Ectodermal cell (in vitro differentiated cells): ENCODE data around the gene C6orf163.

Experiments
- H3K27ac ChIP-seq: 2 replicates; pipeline ENCODE4 v1.7.0; 2013; ENCODE audit warnings: mild to moderate bottlenecking, low read depth, low read length; ENCODE audit not compliant: insufficient read depth, poor library complexity, severe bottlenecking
- H3K27me3 ChIP-seq: 2 replicates; pipeline ENCODE4 v1.7.0; 2013; ENCODE audit warnings: mild to moderate bottlenecking, low read length; ENCODE audit not compliant: insufficient read depth, control insufficient read depth, poor library complexity, severe bottlenecking
- H3K36me3 ChIP-seq: one replicate; pipeline ENCODE4 v1.7.0; 2013; ENCODE audit warnings: low read length; ENCODE audit not compliant: control insufficient read depth, insufficient read depth
- H3K4me1 ChIP-seq: one replicate; pipeline ENCODE4 v1.7.0; 2013; ENCODE audit warnings: low read length; ENCODE audit not compliant: control insufficient read depth, insufficient read depth
- H3K4me3 ChIP-seq: 2 replicates; pipeline ENCODE4 v1.7.0; 2013; ENCODE audit warnings: low read depth, low read length, control low read depth; ENCODE audit not compliant: insufficient read depth
- H3K9me3 ChIP-seq: 2 replicates; pipeline ENCODE4 v1.7.0; 2013; ENCODE audit warnings: mild to moderate bottlenecking, low read length, moderate library complexity; ENCODE audit not compliant: control insufficient read depth
- WGBS, 2 experiments: methylation state at CpG; one replicate each; pipeline ENCODE4 v1.1.7; 2013; ENCODE audit warnings: missing lambda C conversion rate in 2 of 2; 5-methylcytosine and 5-hydroxymethylcytosine counted together

Gene C6orf163

GRCh38 chr6:87333033-87333432 is 11.6 kb upstream of the C6orf163 start:
- Histone ChIP-seq H3K4me3 (no peak overlapping the region), H3K36me3 (no peaks in the 10 kb centered on the region), H3K27me3 (no peaks in the 10 kb centered on the region), H3K27ac (no peak overlapping the region), H3K9me3 (no peaks in the 10 kb centered on the region), H3K4me1 (peaks cover 5% of the 10 kb centered on the region)
- 61 to 69% methylated on average over 5 of the region's 5 CpGs for WGBS, 2 experiments

GRCh38 chr6:87333591-87334181 is 10.9 kb upstream of the C6orf163 start:
- no peaks in the 10 kb centered on the region for H3K9me3 ChIP-seq
- H3K4me3 ChIP-seq, result no peak overlapping the region
- H3K27ac ChIP-seq, result no peak overlapping the region
- H3K36me3 ChIP-seq, result no peaks in the 10 kb centered on the region
- WGBS, 2 experiments, result 77 to 82% methylated on average over 3 of the region's 3 CpGs
- H3K4me1 ChIP-seq, result peaks cover 5% of the 10 kb centered on the region
- H3K27me3 ChIP-seq, result no peaks in the 10 kb centered on the region

GRCh38 chr6:87334683-87335082 is 9.9 kb upstream of the C6orf163 start:
- Histone ChIP-seq H3K9me3 (no peaks in the 10 kb centered on the region), H3K27ac (no peak overlapping the region), H3K36me3 (no peaks in the 10 kb centered on the region), H3K4me3 (no peak overlapping the region), H3K4me1 (peaks cover 5% of the 10 kb centered on the region), H3K27me3 (no peaks in the 10 kb centered on the region)
- 93 to 100% methylated on average over 1 of the region's 1 CpG for WGBS, 2 experiments

GRCh38 chr6:87336367-87336766 is 8.2 kb upstream of the C6orf163 start:
- Histone ChIP-seq H3K36me3 (no peaks in the 10 kb centered on the region), H3K4me1 (peaks cover 5% of the 10 kb centered on the region), H3K4me3 (no peak overlapping the region), H3K27me3 (no peaks in the 10 kb centered on the region), H3K27ac (no peak overlapping the region), H3K9me3 (no peaks in the 10 kb centered on the region)
- WGBS, 2 experiments, result 77 to 81% methylated on average over 4 of the region's 4 CpGs

GRCh38 chr6:87340230-87340629 is 4.4 kb upstream of the C6orf163 start:
- H3K4me3 ChIP-seq, result no peak overlapping the region
- no peaks in the 10 kb centered on the region for H3K9me3 ChIP-seq
- no peaks in the 10 kb centered on the region for H3K27me3 ChIP-seq
- H3K36me3 ChIP-seq, result no peaks in the 10 kb centered on the region
- no peak overlapping the region for H3K27ac ChIP-seq
- WGBS, 2 experiments, result 96 to 99% methylated on average over 3 to 4 of the region's 4 CpGs
- peaks cover 5% of the 10 kb centered on the region for H3K4me1 ChIP-seq

- WGBS, 2 experiments, result 94 to 96% methylated on average over 2 of the region's 2 CpGs
- peaks cover 3% of the 10 kb centered on the region for H3K4me1 ChIP-seq
- H3K4me3 ChIP-seq, result no peak overlapping the region
- H3K27ac ChIP-seq, result no peak overlapping the region
- H3K36me3 ChIP-seq, result no peaks in the 10 kb centered on the region
- H3K9me3 ChIP-seq, result no peaks in the 10 kb centered on the region
- H3K27me3 ChIP-seq, result no peaks in the 10 kb centered on the region
Measured at GRCh38 chr6:87341158-87341557, 3.5 kb upstream of the C6orf163 start.

- no peaks in the 10 kb centered on the region for H3K9me3 ChIP-seq
- no peak overlapping the region for H3K27ac ChIP-seq
- no peaks in the 10 kb centered on the region for H3K4me1 ChIP-seq
- H3K4me3 ChIP-seq, result no peak overlapping the region
- H3K36me3 ChIP-seq, result no peaks in the 10 kb centered on the region
- no peaks in the 10 kb centered on the region for H3K27me3 ChIP-seq
- WGBS, 2 experiments, result 100% methylated on average over 1 of the region's 1 CpG
Measured at GRCh38 chr6:87341899-87342298, 2.7 kb upstream of the C6orf163 start.

- H3K9me3 ChIP-seq, result no peaks in the 10 kb centered on the region
Measured at GRCh38 chr6:87342829-87343228, 1.8 kb upstream of the C6orf163 start.

GRCh38 chr6:87346700-87347099 is 2.1 kb downstream of the C6orf163 start:
- 93 to 95% methylated on average over 2 of the region's 3 CpGs for WGBS, 2 experiments
- no peak overlapping the region for H3K4me3 ChIP-seq

More at GRCh38 chr6:87342829-87343228, 1.8 kb upstream of the C6orf163 start:
- Histone ChIP-seq H3K4me3 (no peak overlapping the region), H3K27me3 (no peaks in the 10 kb centered on the region), H3K36me3 (no peaks in the 10 kb centered on the region), H3K4me1 (no peaks in the 10 kb centered on the region), H3K27ac (no peak overlapping the region)

GRCh38 chr6:87349896-87350295 is 5.3 kb downstream of the C6orf163 start:
- Histone ChIP-seq H3K27ac (no peak overlapping the region), H3K9me3 (no peaks in the 10 kb centered on the region), H3K36me3 (no peaks in the 10 kb centered on the region), H3K4me1 (no peaks in the 10 kb centered on the region), H3K4me3 (no peak overlapping the region), H3K27me3 (no peaks in the 10 kb centered on the region)
- 95% methylated on average over 2 of the region's 2 CpGs for WGBS, 2 experiments

More at GRCh38 chr6:87346700-87347099, 2.1 kb downstream of the C6orf163 start:
- H3K27me3 ChIP-seq, result no peaks in the 10 kb centered on the region
- H3K4me1 ChIP-seq, result no peaks in the 10 kb centered on the region
- no peaks in the 10 kb centered on the region for H3K9me3 ChIP-seq
- H3K36me3 ChIP-seq, result no peaks in the 10 kb centered on the region
- no peak overlapping the region for H3K27ac ChIP-seq

GRCh38 chr6:87350516-87350915 is 5.9 kb downstream of the C6orf163 start:
- no peaks in the 10 kb centered on the region for H3K9me3 ChIP-seq
- no peaks in the 10 kb centered on the region for H3K27me3 ChIP-seq
- H3K4me1 ChIP-seq, result no peaks in the 10 kb centered on the region
- no peaks in the 10 kb centered on the region for H3K36me3 ChIP-seq
- H3K4me3 ChIP-seq, result no peak overlapping the region
- no peak overlapping the region for H3K27ac ChIP-seq
